Trophoblast cell (in vitro differentiated cells and primary cell): Measurements from ENCODE around the gene SUPT7L.

ENCODE experiments used
- DNase-seq, 2 donors: peaks; one replicate each; pipeline ENCODE4 v3.0.0-alpha.2; 2016
- H2AFZ ChIP-seq: 2 replicates; pipeline ENCODE4 v1.6.1; 2013; ENCODE audit warnings: low read length, moderate library complexity, mild to moderate bottlenecking; ENCODE audit not compliant: insufficient read depth, poor library complexity
- H2AK5ac ChIP-seq: 2 replicates; pipeline ENCODE4 v1.6.1; 2013; ENCODE audit warnings: mild to moderate bottlenecking, low read length
- H2BK120ac ChIP-seq: 2 replicates; pipeline ENCODE4 v1.6.1; 2013; ENCODE audit warnings: low read length, mild to moderate bottlenecking, moderate library complexity; ENCODE audit not compliant: insufficient read depth, poor library complexity
- H2BK12ac ChIP-seq: 2 replicates; pipeline ENCODE4 v1.6.1; 2013; ENCODE audit warnings: mild to moderate bottlenecking, low read length, moderate library complexity
- H2BK5ac ChIP-seq: 2 replicates; pipeline ENCODE4 v1.6.1; 2013; ENCODE audit warnings: low read length, low read depth, moderate library complexity, mild to moderate bottlenecking; ENCODE audit not compliant: poor library complexity
- H3K14ac ChIP-seq: 2 replicates; pipeline ENCODE4 v1.6.1; 2013; ENCODE audit warnings: mild to moderate bottlenecking, low read length
- H3K18ac ChIP-seq: 2 replicates; pipeline ENCODE4 v1.6.1; 2013; ENCODE audit warnings: mild to moderate bottlenecking, low read length
- H3K23ac ChIP-seq: 2 replicates; pipeline ENCODE4 v1.6.1; 2013; ENCODE audit warnings: low read length
- H3K27ac ChIP-seq: 2 replicates; pipeline ENCODE4 v1.5.1; 2013; ENCODE audit warnings: low read depth, mild to moderate bottlenecking, inconsistent platforms, low read length, moderate library complexity
- H3K27me3 ChIP-seq: 2 replicates; pipeline ENCODE4 v1.6.1; 2013; ENCODE audit warnings: inconsistent platforms, mild to moderate bottlenecking, low read length, moderate library complexity; ENCODE audit not compliant: insufficient read depth
- H3K36me3 ChIP-seq, 2 experiments: 1 replicate in 1 of 2; 2 replicates in 1 of 2; pipeline ENCODE4 v1.6.1; 2013; ENCODE audit warnings: low read length in 2 of 2, mild to moderate bottlenecking in 2 of 2, moderate library complexity in 1 of 2; ENCODE audit not compliant: insufficient read depth in 2 of 2, control insufficient read depth in 1 of 2
- H3K4ac ChIP-seq: 2 replicates; pipeline ENCODE4 v1.6.1; 2013; ENCODE audit warnings: low read depth, mild to moderate bottlenecking, low read length, moderate library complexity
- H3K4me1 ChIP-seq, 2 experiments: 1 replicate in 1 of 2; 2 replicates in 1 of 2; pipeline ENCODE4 v1.6.1; 2013; ENCODE audit warnings: low read length in 2 of 2, mild to moderate bottlenecking in 2 of 2, moderate library complexity in 1 of 2; ENCODE audit not compliant: insufficient read depth in 2 of 2, control insufficient read depth in 1 of 2
- H3K4me2 ChIP-seq: 2 replicates; pipeline ENCODE4 v1.6.1; 2013; ENCODE audit warnings: inconsistent platforms, mild to moderate bottlenecking, low read length, moderate library complexity
- H3K4me3 ChIP-seq: 2 replicates; pipeline ENCODE4 v1.5.1; 2013; ENCODE audit warnings: mild to moderate bottlenecking, low read depth, low read length, inconsistent platforms
- H3K79me1 ChIP-seq: one replicate; pipeline ENCODE4 v1.6.1; 2013; ENCODE audit warnings: low read length
- H3K79me2 ChIP-seq: 2 replicates; pipeline ENCODE4 v1.6.1; 2013; ENCODE audit warnings: low read length, mild to moderate bottlenecking; ENCODE audit not compliant: control insufficient read depth, insufficient read depth, poor library complexity
- H3K9ac ChIP-seq: 2 replicates; pipeline ENCODE4 v1.6.1; 2013; ENCODE audit warnings: mild to moderate bottlenecking, low read length
- H3K9me3 ChIP-seq: 2 replicates; pipeline ENCODE4 v1.6.1; 2013; ENCODE audit warnings: low read depth, mild to moderate bottlenecking, control low read depth, inconsistent platforms, low read length; ENCODE audit not compliant: insufficient read depth
- H4K12ac ChIP-seq: 2 replicates; pipeline ENCODE4 v1.6.1; 2013; ENCODE audit warnings: low read depth, mild to moderate bottlenecking, low read length, moderate library complexity
- H4K8ac ChIP-seq: 2 replicates; pipeline ENCODE4 v1.6.1; 2013; ENCODE audit warnings: low read depth, mild to moderate bottlenecking, low read length, moderate library complexity
- H4K91ac ChIP-seq: one replicate; pipeline ENCODE4 v1.6.1; 2013; ENCODE audit warnings: low read depth, mild to moderate bottlenecking, low read length, moderate library complexity
- WGBS: extraction: QIAGEN DNeasy Blood & Tissue Kit; methylation state at CpG from one replicate; pipeline ENCODE4 v1.1.7; 2013; ENCODE audit warnings: missing lambda C conversion rate; ENCODE audit not compliant: insufficient read length, insufficient coverage; ENCODE audit errors: extremely low coverage; 5-methylcytosine and 5-hydroxymethylcytosine counted together

The SUPT7L gene

GRCh38 chr2:27664622-27665363 lies 1.4 kb upstream of the SUPT7L start:
- Histone ChIP-seq H3K4me2 (peak overlapping the region; percentile 95), H4K8ac (peak overlapping the region; percentile 96), H3K14ac (no peak overlapping the region), H3K27ac (no peak overlapping the region), H3K4me1 (peaks cover 9 to 14% of the 10 kb centered on the region in 2 experiments), H3K79me1 (peaks cover 9% of the 10 kb centered on the region), H2BK5ac (no peak overlapping the region), H3K4ac (peak overlapping the region; percentile 88), H3K27me3 (no peaks in the 10 kb centered on the region), H3K9ac (peak overlapping the region; percentile 64), H2BK120ac (no peak overlapping the region), H3K9me3 (no peaks in the 10 kb centered on the region), H2BK12ac (no peak overlapping the region), H2AFZ (no peak overlapping the region), H4K91ac (no peak overlapping the region), H3K79me2 (peaks cover 12% of the 10 kb centered on the region), H3K36me3 (peaks cover 14 to 20% of the 10 kb centered on the region in 2 experiments), H4K12ac (no peak overlapping the region), H2AK5ac (peak overlapping the region; percentile 63), H3K4me3 (peak overlapping the region; percentile 87), H3K23ac (no peak overlapping the region), H3K18ac (peak overlapping the region; percentile 38)
- WGBS: no CpG with 5 or more reads among the region's 16 CpGs
- DNase-seq: no peak

- no peak overlapping the region for H3K23ac ChIP-seq
- no peaks in the 10 kb centered on the region for H3K9me3 ChIP-seq
- H3K27ac ChIP-seq: no peak overlapping the region
- H3K79me2 ChIP-seq: peaks cover 12% of the 10 kb centered on the region
- H3K27me3 ChIP-seq: no peaks in the 10 kb centered on the region
- peak overlapping the region; percentile 96 for H4K8ac ChIP-seq
- peaks cover 11 to 17% of the 10 kb centered on the region in 2 experiments for H3K36me3 ChIP-seq
- peak overlapping the region; percentile 98 for H2AFZ ChIP-seq
- no peak overlapping the region for H2BK120ac ChIP-seq
- H2BK12ac ChIP-seq: no peak overlapping the region
- H4K91ac ChIP-seq: peak overlapping the region; percentile 73
- peak in 1 of 2 donors; percentile 28 for DNase-seq
- H3K9ac ChIP-seq: peak overlapping the region; percentile 64
- H3K14ac ChIP-seq: peak overlapping the region; percentile 71
- H3K4me1 ChIP-seq: peaks cover 9 to 14% of the 10 kb centered on the region in 2 experiments
- no peak overlapping the region for H2BK5ac ChIP-seq
- H3K4me3 ChIP-seq: peak overlapping the region; percentile 87
- H3K79me1 ChIP-seq: peaks cover 9% of the 10 kb centered on the region
- peak overlapping the region; percentile 63 for H2AK5ac ChIP-seq
- H3K4me2 ChIP-seq: peak overlapping the region; percentile 95
- peak overlapping the region; percentile 68 for H3K4ac ChIP-seq
- peak overlapping the region; percentile 50 for H4K12ac ChIP-seq
- peak overlapping the region; percentile 54 for H3K18ac ChIP-seq
- no CpG with 5 or more reads among the region's 28 CpGs for WGBS
Measured at GRCh38 chr2:27664154-27664574, 750 bp upstream of the SUPT7L start.

- peaks cover 13 to 23% of the 10 kb centered on the region in 2 experiments for H3K36me3 ChIP-seq
- H3K9me3 ChIP-seq: no peaks in the 10 kb centered on the region
- H2BK5ac ChIP-seq: no peak overlapping the region
- no peak overlapping the region for H3K4me3 ChIP-seq
- no peak overlapping the region for H4K91ac ChIP-seq
- no peak overlapping the region for H2BK120ac ChIP-seq
- WGBS: no CpG with 5 or more reads among the region's 1 CpG
- H2BK12ac ChIP-seq: no peak overlapping the region
- no peak overlapping the region for H3K27ac ChIP-seq
- no peak for DNase-seq
- no peak overlapping the region for H3K4me2 ChIP-seq
- no peak overlapping the region for H2AFZ ChIP-seq
- H3K18ac ChIP-seq: no peak overlapping the region
- peaks cover 9 to 14% of the 10 kb centered on the region in 2 experiments for H3K4me1 ChIP-seq
- peaks cover 9% of the 10 kb centered on the region for H3K79me1 ChIP-seq
- no peak overlapping the region for H3K4ac ChIP-seq
- no peak overlapping the region for H2AK5ac ChIP-seq
- no peak overlapping the region for H3K14ac ChIP-seq
- no peak overlapping the region for H3K23ac ChIP-seq
- H3K79me2 ChIP-seq: peaks cover 12% of the 10 kb centered on the region
- H3K9ac ChIP-seq: no peak overlapping the region
- H4K12ac ChIP-seq: no peak overlapping the region
- no peak overlapping the region for H4K8ac ChIP-seq
- no peaks in the 10 kb centered on the region for H3K27me3 ChIP-seq
Measured at GRCh38 chr2:27661371-27661770, 2.0 kb downstream of the SUPT7L start.

GRCh38 chr2:27655155-27655951 lies 8.1 kb downstream of the SUPT7L start:
- H3K9me3 ChIP-seq: no peaks in the 10 kb centered on the region

More at GRCh38 chr2:27655155-27655951, 8.1 kb downstream of the SUPT7L start:
- no peak overlapping the region for H2AFZ ChIP-seq
- no peak overlapping the region for H2AK5ac ChIP-seq
- H3K27ac ChIP-seq: no peak overlapping the region
- WGBS: no CpG with 5 or more reads among the region's 7 CpGs
- H4K91ac ChIP-seq: no peak overlapping the region
- no peak overlapping the region for H2BK120ac ChIP-seq
- no peak overlapping the region for H3K4ac ChIP-seq
- H3K14ac ChIP-seq: no peak overlapping the region
- no peak overlapping the region for H4K8ac ChIP-seq
- H3K4me2 ChIP-seq: no peak overlapping the region
- no peaks in the 10 kb centered on the region for H3K79me1 ChIP-seq
- H3K36me3 ChIP-seq: peaks cover 22 to 46% of the 10 kb centered on the region in 2 experiments
- H2BK12ac ChIP-seq: no peak overlapping the region
- DNase-seq: no peak
- no peak overlapping the region for H4K12ac ChIP-seq
- H3K27me3 ChIP-seq: no peaks in the 10 kb centered on the region
- no peak overlapping the region for H3K23ac ChIP-seq
- no peaks in the 10 kb centered on the region for H3K4me1 ChIP-seq
- no peak overlapping the region for H2BK5ac ChIP-seq
- H3K79me2 ChIP-seq: no peaks in the 10 kb centered on the region
- H3K18ac ChIP-seq: no peak overlapping the region
- H3K9ac ChIP-seq: no peak overlapping the region
- no peak overlapping the region for H3K4me3 ChIP-seq
